ENCODE measurements around the gene KRT17.

Gene KRT17

GRCh38 chr17:41666708-41667279 is 42.4 kb upstream of the KRT17 start:
- Histone ChIP-seq H3K4me1 (ENCODE audit: control insufficient read depth in 2 of 2, insufficient read depth in 1 of 2, low read depth in 1 of 2, low read length in 2 of 2) (peaks cover 8 to 11% of the 10 kb centered on the region in 2 donors), H3K4me3 (ENCODE audit: low read length in 2 of 2) (peak overlapping the region; percentile 44 to 70), H3K4ac (ENCODE audit: low read length) (no peak overlapping the region), H3K79me1 (ENCODE audit: low read depth, low read length) (no peaks in the 10 kb centered on the region), H3K4me2 (ENCODE audit: insufficient read depth, low read length, poor library complexity, severe bottlenecking) (peak overlapping the region; percentile 93), H2BK12ac (ENCODE audit: low read length) (peak overlapping the region; percentile 92), H3K27ac (replicated peaks; ENCODE audit: low read length) (no peak overlapping the region), H3K9me3 (replicated peaks in 1 of 2; ENCODE audit: control insufficient read depth in 2 of 2, insufficient read depth in 1 of 2, low read depth in 1 of 2, low read length in 2 of 2) (no peaks in the 10 kb centered on the region), H3K18ac (ENCODE audit: low read length) (peak overlapping the region; percentile 89), H4K91ac (ENCODE audit: low read depth, low read length, poor library complexity) (no peak overlapping the region), H2AK5ac (ENCODE audit: low read depth, low read length) (peak overlapping the region; percentile 38), H2BK15ac (ENCODE audit: low read length) (peak overlapping the region; percentile 88), H2BK5ac (ENCODE audit: low read length) (no peak overlapping the region), H3K23ac (ENCODE audit: low read depth, low read length, poor library complexity) (peak overlapping the region; percentile 81), H3K27me3 (ENCODE audit: control insufficient read depth in 3 of 3, insufficient read depth in 3 of 3, low read depth in 1 of 3, low read length in 3 of 3) (peaks cover 0 to 11% (median 8%) of the 10 kb centered on the region in 3 experiments), H3K14ac (ENCODE audit: low read length) (peak overlapping the region; percentile 65), H2BK120ac (ENCODE audit: low read depth, low read length) (peak overlapping the region; percentile 95), H3K36me3 (replicated peaks in 1 of 2; ENCODE audit: control insufficient read depth in 2 of 2, insufficient read depth in 2 of 2, low read length in 2 of 2) (no peaks in the 10 kb centered on the region), H4K8ac (ENCODE audit: low read depth, low read length) (peak overlapping the region; percentile 77), H3K9ac (ENCODE audit: low read depth, low read length, poor library complexity) (peak overlapping the region; percentile 86), H2AFZ (ENCODE audit: low read length) (peak overlapping the region; percentile 95)
- WGBS, 2 donors (ENCODE audit: extremely low coverage in 2 of 2, insufficient read length in 2 of 2, insufficient replicate concordance in 1 of 2), result no CpG with 5 or more reads among the region's 23 CpGs
- peak; percentile 77 for DNase-seq (ENCODE audit: low spot score)

- Histone ChIP-seq H3K27me3 (ENCODE audit: control insufficient read depth in 3 of 3, insufficient read depth in 3 of 3, low read depth in 1 of 3, low read length in 3 of 3) (peaks cover 0 to 11% (median 8%) of the 10 kb centered on the region in 3 experiments), H3K4ac (ENCODE audit: low read length) (no peak overlapping the region), H3K36me3 (replicated peaks in 1 of 2; ENCODE audit: control insufficient read depth in 2 of 2, insufficient read depth in 2 of 2, low read length in 2 of 2) (no peaks in the 10 kb centered on the region), H3K4me2 (ENCODE audit: insufficient read depth, low read length, poor library complexity, severe bottlenecking) (peak overlapping the region; percentile 93), H3K9ac (ENCODE audit: low read depth, low read length, poor library complexity) (no peak overlapping the region), H3K23ac (ENCODE audit: low read depth, low read length, poor library complexity) (no peak overlapping the region), H2BK15ac (ENCODE audit: low read length) (peak overlapping the region; percentile 88), H4K8ac (ENCODE audit: low read depth, low read length) (no peak overlapping the region), H2AK5ac (ENCODE audit: low read depth, low read length) (peak overlapping the region; percentile 38), H4K91ac (ENCODE audit: low read depth, low read length, poor library complexity) (no peak overlapping the region), H3K4me1 (ENCODE audit: control insufficient read depth in 2 of 2, insufficient read depth in 1 of 2, low read depth in 1 of 2, low read length in 2 of 2) (peaks cover 8 to 11% of the 10 kb centered on the region in 2 donors), H3K18ac (ENCODE audit: low read length) (peak overlapping the region; percentile 61), H3K4me3 (ENCODE audit: low read length in 2 of 2) (peak overlapping the region; percentile 24 to 44), H3K27ac (replicated peaks; ENCODE audit: low read length) (no peak overlapping the region), H3K9me3 (replicated peaks in 1 of 2; ENCODE audit: control insufficient read depth in 2 of 2, insufficient read depth in 1 of 2, low read depth in 1 of 2, low read length in 2 of 2) (no peaks in the 10 kb centered on the region), H3K14ac (ENCODE audit: low read length) (no peak overlapping the region), H2BK12ac (ENCODE audit: low read length) (no peak overlapping the region), H2AFZ (ENCODE audit: low read length) (peak overlapping the region; percentile 95), H3K79me1 (ENCODE audit: low read depth, low read length) (no peaks in the 10 kb centered on the region), H2BK5ac (ENCODE audit: low read length) (no peak overlapping the region), H2BK120ac (ENCODE audit: low read depth, low read length) (no peak overlapping the region)
- peak; percentile 35 for DNase-seq (ENCODE audit: low spot score)
- WGBS, 2 donors (ENCODE audit: extremely low coverage in 2 of 2, insufficient read length in 2 of 2, insufficient replicate concordance in 1 of 2), result no CpG with 5 or more reads among the region's 11 CpGs
These were observed 41.9 kb upstream of the KRT17 start for GRCh38 chr17:41666237-41666641.

DNA sequence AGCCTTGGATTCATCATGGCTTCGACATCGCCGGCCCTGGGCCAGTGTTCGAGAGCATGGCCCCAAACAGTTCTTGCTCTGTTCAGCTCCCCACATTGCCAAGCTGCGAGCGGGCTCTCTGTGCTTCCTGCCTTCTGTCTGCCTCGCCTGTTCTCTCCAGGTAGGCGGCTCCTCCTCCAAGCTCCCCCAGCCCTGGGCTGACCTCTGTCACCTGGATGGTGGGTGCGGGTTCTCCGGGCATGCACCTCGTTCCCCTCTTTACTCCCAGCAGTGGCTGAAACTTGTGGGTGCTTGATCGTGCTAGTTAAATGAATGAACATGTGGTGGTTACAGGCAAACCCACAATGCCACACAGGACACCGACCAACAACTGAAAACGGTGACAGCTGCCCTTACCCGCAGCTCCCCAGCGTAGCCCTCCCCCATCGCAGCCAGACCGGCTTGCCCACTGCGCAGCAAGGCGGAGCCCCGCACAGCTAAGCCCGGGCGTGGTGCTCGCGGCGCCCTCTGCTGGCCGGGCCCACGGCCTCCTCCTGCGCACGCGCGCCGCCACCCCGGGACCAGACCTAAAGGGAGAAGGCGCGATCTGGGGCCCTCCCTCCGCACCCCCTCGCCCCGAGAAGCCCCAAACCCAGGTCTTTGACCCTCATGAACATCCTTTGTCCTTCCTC is 41.3 kb upstream of the KRT17 start:
- no CpG with 5 or more reads among the region's 39 CpGs for WGBS, 2 donors (ENCODE audit: extremely low coverage in 2 of 2, insufficient read length in 2 of 2, insufficient replicate concordance in 1 of 2)
- peak overlapping the region; percentile 39 for H2BK120ac ChIP-seq (ENCODE audit: low read depth, low read length)
- H3K9ac ChIP-seq (ENCODE audit: low read depth, low read length, poor library complexity), result peak overlapping the region; percentile 78
- peaks cover 0 to 12% (median 8%) of the 10 kb centered on the region in 3 experiments for H3K27me3 ChIP-seq (ENCODE audit: control insufficient read depth in 3 of 3, insufficient read depth in 3 of 3, low read depth in 1 of 3, low read length in 3 of 3)
- H2BK12ac ChIP-seq (ENCODE audit: low read length), result peak overlapping the region; percentile 80
- peak overlapping the region; percentile 95 for H2AFZ ChIP-seq (ENCODE audit: low read length)
- H4K91ac ChIP-seq (ENCODE audit: low read depth, low read length, poor library complexity), result no peak overlapping the region
- no peak overlapping the region for H3K14ac ChIP-seq (ENCODE audit: low read length)
- H3K79me1 ChIP-seq (ENCODE audit: low read depth, low read length), result no peaks in the 10 kb centered on the region
- no peak overlapping the region for H3K4ac ChIP-seq (ENCODE audit: low read length)
- H3K4me2 ChIP-seq (ENCODE audit: insufficient read depth, low read length, poor library complexity, severe bottlenecking), result peak overlapping the region; percentile 93
- peak overlapping the region; percentile 96 for H2BK15ac ChIP-seq (ENCODE audit: low read length)
- no peak overlapping the region for H2BK5ac ChIP-seq (ENCODE audit: low read length)
- DNase-seq (ENCODE audit: low spot score), result peak; percentile 81
- H3K27ac ChIP-seq (replicated peaks; ENCODE audit: low read length), result no peak overlapping the region
- no peak overlapping the region for H2AK5ac ChIP-seq (ENCODE audit: low read depth, low read length)
- peak overlapping the region; percentile 48 for H3K23ac ChIP-seq (ENCODE audit: low read depth, low read length, poor library complexity)
- H3K18ac ChIP-seq (ENCODE audit: low read length), result peak overlapping the region; percentile 92
- peaks cover 8 to 11% of the 10 kb centered on the region in 2 donors for H3K4me1 ChIP-seq (ENCODE audit: control insufficient read depth in 2 of 2, insufficient read depth in 1 of 2, low read depth in 1 of 2, low read length in 2 of 2)
- H3K4me3 ChIP-seq (ENCODE audit: low read length in 2 of 2), result peak overlapping the region; percentile 24 to 44
- no peaks in the 10 kb centered on the region for H3K9me3 ChIP-seq (replicated peaks in 1 of 2; ENCODE audit: control insufficient read depth in 2 of 2, insufficient read depth in 1 of 2, low read depth in 1 of 2, low read length in 2 of 2)
- no peaks in the 10 kb centered on the region for H3K36me3 ChIP-seq (replicated peaks in 1 of 2; ENCODE audit: control insufficient read depth in 2 of 2, insufficient read depth in 2 of 2, low read length in 2 of 2)
- H4K8ac ChIP-seq (ENCODE audit: low read depth, low read length), result no peak overlapping the region
